Fibroblast of pulmonary artery (primary cell): ENCODE data around the gene SSRP1.

Source experiments
- DNase-seq: peaks from one replicate; pipeline ENCODE4 v3.0.0-alpha.2; 2010; ENCODE audit warnings: low read depth
- H3K4me3 ChIP-seq: replicated peaks from 2 replicates; pipeline ENCODE4 v1.5.1; 2011; ENCODE audit warnings: low read depth, mild to moderate bottlenecking, control low read depth, low read length, moderate library complexity
- TF ChIP-seq, protein P1 (sequence below): IDR thresholded peaks from 2 replicates; pipeline ENCODE4 v1.5.1; 2011; ENCODE audit warnings: mild to moderate bottlenecking, control low read depth, low read length, inconsistent platforms; ENCODE audit errors: missing control alignments

SSRP1 gene

DNA sequence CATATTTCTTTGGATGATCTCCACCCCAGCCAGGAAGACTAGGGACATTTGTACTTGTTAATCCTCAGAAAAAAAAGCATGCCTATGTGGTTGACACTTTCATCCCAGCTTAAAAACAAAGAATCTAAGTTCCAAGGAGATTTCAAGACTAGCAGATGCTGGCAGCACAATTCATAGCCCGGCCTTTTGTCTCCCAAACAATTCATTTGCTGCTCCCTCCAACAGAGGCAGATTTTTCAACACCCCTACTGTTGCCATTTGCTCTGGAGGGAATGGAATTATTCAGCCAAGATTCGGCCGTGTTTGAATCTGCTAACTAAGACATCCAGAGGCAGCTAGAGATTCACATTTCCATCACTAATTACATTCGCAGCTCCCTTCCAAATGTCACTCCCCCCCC is 17.8 kb upstream of the SSRP1 start:
- TF ChIP-seq, protein P1, sequence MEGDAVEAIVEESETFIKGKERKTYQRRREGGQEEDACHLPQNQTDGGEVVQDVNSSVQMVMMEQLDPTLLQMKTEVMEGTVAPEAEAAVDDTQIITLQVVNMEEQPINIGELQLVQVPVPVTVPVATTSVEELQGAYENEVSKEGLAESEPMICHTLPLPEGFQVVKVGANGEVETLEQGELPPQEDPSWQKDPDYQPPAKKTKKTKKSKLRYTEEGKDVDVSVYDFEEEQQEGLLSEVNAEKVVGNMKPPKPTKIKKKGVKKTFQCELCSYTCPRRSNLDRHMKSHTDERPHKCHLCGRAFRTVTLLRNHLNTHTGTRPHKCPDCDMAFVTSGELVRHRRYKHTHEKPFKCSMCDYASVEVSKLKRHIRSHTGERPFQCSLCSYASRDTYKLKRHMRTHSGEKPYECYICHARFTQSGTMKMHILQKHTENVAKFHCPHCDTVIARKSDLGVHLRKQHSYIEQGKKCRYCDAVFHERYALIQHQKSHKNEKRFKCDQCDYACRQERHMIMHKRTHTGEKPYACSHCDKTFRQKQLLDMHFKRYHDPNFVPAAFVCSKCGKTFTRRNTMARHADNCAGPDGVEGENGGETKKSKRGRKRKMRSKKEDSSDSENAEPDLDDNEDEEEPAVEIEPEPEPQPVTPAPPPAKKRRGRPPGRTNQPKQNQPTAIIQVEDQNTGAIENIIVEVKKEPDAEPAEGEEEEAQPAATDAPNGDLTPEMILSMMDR = no peak
- no peak overlapping the region for H3K4me3 ChIP-seq
- no peak for DNase-seq

DNA sequence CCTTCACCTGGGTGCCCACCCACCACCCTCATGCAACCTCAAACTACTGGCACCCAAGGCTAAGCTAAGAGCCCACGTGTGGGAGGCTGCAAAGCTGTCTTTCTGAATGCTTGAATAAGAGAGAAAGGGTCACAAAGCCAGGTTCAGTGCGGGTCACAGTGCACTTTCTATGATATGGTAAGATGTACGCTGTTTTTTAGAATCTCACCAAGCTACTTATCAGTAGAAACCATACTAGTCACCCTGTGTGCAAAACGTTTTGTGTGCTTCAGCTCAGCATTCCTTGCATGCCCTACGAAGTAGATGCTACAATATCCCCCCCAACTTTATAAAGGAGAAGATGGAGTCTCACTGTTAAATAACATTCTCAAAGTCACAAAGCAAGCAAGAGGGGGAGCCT is 17.3 kb upstream of the SSRP1 start:
- TF ChIP-seq, protein P1 = no peak
- no peak for DNase-seq
- H3K4me3 ChIP-seq = no peak overlapping the region

DNA sequence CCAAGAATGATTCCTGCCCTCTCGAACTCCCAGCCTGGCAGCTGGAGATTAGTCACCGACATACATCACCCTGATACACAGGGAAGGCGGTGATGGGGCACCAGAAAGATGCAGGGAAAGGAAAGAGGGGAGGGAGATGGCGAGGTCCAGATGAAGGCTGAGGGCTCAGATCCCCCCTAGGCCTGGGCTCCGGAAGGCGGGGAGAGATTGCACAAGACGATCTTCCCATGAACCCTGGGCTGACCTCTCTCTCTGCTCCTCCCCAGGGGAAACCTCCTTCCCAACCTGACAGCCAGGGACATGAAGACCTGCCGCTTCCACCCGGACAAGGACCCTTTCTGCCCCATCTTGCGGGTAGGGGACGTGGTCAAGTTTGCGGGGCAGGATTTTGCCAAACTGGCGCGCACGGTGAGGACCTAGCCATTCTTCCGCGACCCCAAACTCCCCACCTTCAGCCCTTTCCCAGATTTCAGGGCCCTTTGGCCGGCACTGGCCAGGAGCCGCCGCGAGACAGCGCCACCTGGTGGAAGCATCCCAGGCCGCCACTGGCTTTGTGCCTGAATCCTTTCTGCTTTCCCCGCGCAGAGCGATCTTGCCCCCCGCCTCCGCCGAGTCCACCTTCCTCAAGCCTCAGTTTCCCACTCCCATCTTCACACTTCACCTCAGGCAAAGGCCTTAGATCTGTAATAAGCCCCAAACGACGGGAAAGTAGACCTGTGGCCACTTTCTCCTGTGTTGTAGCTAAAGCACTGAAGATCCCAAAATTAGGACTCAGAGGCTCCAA is 14.0 kb upstream of the SSRP1 start:
- TF ChIP-seq, protein P1 = peak; percentile 82
- peak; percentile 46 for DNase-seq
- H3K4me3 ChIP-seq = no peak overlapping the region

DNA sequence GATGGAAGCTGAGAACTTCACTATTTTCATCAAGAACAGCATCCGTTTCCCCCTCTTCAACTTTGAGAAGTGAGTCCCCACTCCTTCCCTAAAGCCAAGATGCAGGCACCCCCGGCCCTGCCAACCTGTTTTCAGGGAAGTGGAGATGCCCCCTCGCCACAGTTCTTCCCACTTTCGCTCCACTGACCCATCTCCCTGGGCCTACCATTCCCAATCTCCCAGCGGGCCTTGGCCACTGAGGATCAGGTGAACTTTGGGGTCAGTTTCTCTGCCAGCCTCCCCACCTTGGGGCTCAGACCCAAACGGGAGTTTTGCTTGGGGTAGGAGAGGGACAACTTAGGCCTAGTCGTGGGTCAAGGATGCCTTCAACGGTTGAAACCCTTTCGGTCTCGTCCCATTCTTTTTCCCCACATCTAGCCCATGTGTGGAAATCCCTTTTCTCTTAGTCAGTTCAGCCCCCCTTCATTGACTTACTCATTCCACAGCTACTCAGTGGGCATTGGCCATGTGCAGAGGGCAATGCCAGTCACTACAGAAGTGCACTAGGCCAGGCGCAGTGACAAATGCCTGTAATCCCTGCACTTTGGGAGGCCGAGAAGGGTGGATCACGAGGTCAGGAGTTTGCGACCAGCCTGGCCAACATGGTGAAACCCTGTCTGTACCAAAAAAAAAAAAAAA is 13.1 kb upstream of the SSRP1 start:
- H3K4me3 ChIP-seq = no peak overlapping the region
- no peak for DNase-seq
- TF ChIP-seq, protein P1 = no peak

DNA sequence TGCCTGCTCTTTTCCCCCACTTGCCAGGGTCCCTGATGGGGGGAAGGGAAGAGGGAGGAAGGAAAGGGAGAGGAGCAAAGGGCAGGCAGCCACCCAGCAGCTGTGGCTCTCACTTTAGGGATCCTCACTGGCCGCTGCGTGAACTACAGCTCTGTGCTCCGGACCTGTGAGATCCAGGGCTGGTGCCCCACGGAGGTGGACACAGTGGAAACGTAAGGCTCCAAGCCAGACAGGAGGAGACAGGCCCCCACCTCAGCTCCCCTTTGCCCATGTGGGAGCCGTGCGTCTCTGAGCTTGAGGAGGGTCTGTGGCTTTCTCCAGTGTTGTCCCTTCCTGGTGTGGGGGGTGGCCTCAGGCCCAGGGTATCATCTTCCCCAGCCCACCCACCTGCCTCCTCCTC is 12.4 kb upstream of the SSRP1 start:
- no peak overlapping the region for H3K4me3 ChIP-seq
- TF ChIP-seq, protein P1 = no peak
- DNase-seq = no peak

DNA sequence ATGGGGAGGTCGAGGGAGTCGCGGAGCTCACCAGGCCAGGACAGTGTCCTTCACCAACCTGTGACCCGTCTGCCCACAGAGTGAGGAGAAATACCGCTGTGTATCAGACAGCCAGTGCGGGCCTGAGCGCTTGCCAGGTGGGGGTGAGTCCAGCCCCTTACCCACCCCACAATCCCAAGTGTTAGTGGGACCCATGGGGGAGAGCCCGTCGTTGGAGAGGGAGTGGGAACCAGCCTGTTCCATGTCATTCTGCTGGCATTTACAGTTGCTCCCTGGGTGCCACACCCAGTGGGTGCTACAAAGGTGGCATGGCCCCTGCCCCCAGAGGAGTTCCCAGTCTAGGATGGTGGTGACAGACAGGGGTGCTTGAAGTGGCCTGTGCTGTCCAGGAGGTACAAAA is 11.6 kb upstream of the SSRP1 start:
- TF ChIP-seq, protein P1 = no peak
- DNase-seq = no peak
- no peak overlapping the region for H3K4me3 ChIP-seq
